ENCODE data around the gene PLXDC2. TPM values are rescaled to one million over a fixed set of nuclear protein-coding genes. Genes with fewer than 3 reads are reported as not detected.

The PLXDC2 gene
- total and polyA plus RNA-seq, 10 donors: 1.8 to 50.4 (median 29.7) TPM

- intact Hi-C loops (cut with DNase I; ENCODE audit: low total_unique reads): no loop called here
These were observed 451.5 kb downstream of the PLXDC2 start for GRCh38 chr10:20267734-20268133.

GRCh38 chr10:20271490-20271889 is 455.3 kb downstream of the PLXDC2 start:
- Histone ChIP-seq H3K36me3 (no peaks in the 10 kb centered on the region), H3K9me3 (no peaks in the 10 kb centered on the region), H3K27ac (no peak overlapping the region), H3K4me1 (no peaks in the 10 kb centered on the region), H3K4me3 (no peak overlapping the region), H3K27me3 (replicated peaks in 1 of 7) (no peaks in the 10 kb centered on the region)
- TF ChIP-seq POLR2AphosphoS5 (IDR thresholded peaks at IDR 0.05) (no peak), POLR2A (IDR thresholded peaks at IDR 0.05) (no peak), CTCF (IDR thresholded peaks at IDR 0.05 in 8 of 11, conservative IDR thresholded peaks at IDR 0.05 in 3 of 11) (no peak)
- no peak for DNase-seq
- WGBS, 5 donors: 76 to 90% (median 83%) methylated on average over 2 of the region's 2 CpGs
- intact Hi-C loops (cut with DNase I; ENCODE audit: low total_unique reads): no loop called here

More at GRCh38 chr10:20267734-20268133, 451.5 kb downstream of the PLXDC2 start:
- H3K9me3 ChIP-seq: peaks cover 0 to 5% (median 0%) of the 10 kb centered on the region in 8 donors
- TF ChIP-seq POLR2AphosphoS5 (IDR thresholded peaks at IDR 0.05) (no peak), CTCF (IDR thresholded peaks at IDR 0.05 in 8 of 11, conservative IDR thresholded peaks at IDR 0.05 in 3 of 11) (no peak), POLR2A (IDR thresholded peaks at IDR 0.05) (no peak)
- H3K27ac ChIP-seq: no peak overlapping the region
- no peaks in the 10 kb centered on the region for H3K27me3 ChIP-seq (replicated peaks in 1 of 7)
- no peaks in the 10 kb centered on the region for H3K4me1 ChIP-seq
- no peak overlapping the region for H3K4me3 ChIP-seq
- no peak for DNase-seq
- H3K36me3 ChIP-seq: no peaks in the 10 kb centered on the region

- no peak for DNase-seq
- H3K27me3 ChIP-seq (replicated peaks in 1 of 7): no peaks in the 10 kb centered on the region
- WGBS, 5 donors: 48 to 97% (median 68%) methylated on average over 2 of the region's 2 CpGs
These were observed 456.4 kb downstream of the PLXDC2 start for GRCh38 chr10:20272608-20273007.

GRCh38 chr10:20274571-20274970 is 458.3 kb downstream of the PLXDC2 start:
- no peaks in the 10 kb centered on the region for H3K4me1 ChIP-seq
- intact Hi-C loops (cut with DNase I; ENCODE audit: low total_unique reads): no loop called here
- TF ChIP-seq POLR2A (IDR thresholded peaks at IDR 0.05) (no peak), CTCF (IDR thresholded peaks at IDR 0.05 in 8 of 11, conservative IDR thresholded peaks at IDR 0.05 in 3 of 11) (no peak), POLR2AphosphoS5 (IDR thresholded peaks at IDR 0.05) (no peak)
- H3K36me3 ChIP-seq: peaks cover 0 to 1% (median 0%) of the 10 kb centered on the region in 6 donors
- no peak for DNase-seq
- 52 to 78% (median 64%) methylated on average over 3 of the region's 3 CpGs for WGBS, 5 donors
- no peaks in the 10 kb centered on the region for H3K27me3 ChIP-seq (replicated peaks in 1 of 7)
- no peak overlapping the region for H3K4me3 ChIP-seq
- no peaks in the 10 kb centered on the region for H3K9me3 ChIP-seq
- H3K27ac ChIP-seq: no peak overlapping the region

More at GRCh38 chr10:20272608-20273007, 456.4 kb downstream of the PLXDC2 start:
- no peaks in the 10 kb centered on the region for H3K4me1 ChIP-seq
- no peak for TF ChIP-seq POLR2AphosphoS5 (IDR thresholded peaks at IDR 0.05)
- no peak for TF ChIP-seq POLR2A (IDR thresholded peaks at IDR 0.05)
- no peak for TF ChIP-seq CTCF (IDR thresholded peaks at IDR 0.05 in 8 of 11, conservative IDR thresholded peaks at IDR 0.05 in 3 of 11)
- no peaks in the 10 kb centered on the region for H3K36me3 ChIP-seq
- intact Hi-C loops (cut with DNase I; ENCODE audit: low total_unique reads): no loop called here
- H3K9me3 ChIP-seq: no peaks in the 10 kb centered on the region
- no peak overlapping the region for H3K4me3 ChIP-seq
- no peak overlapping the region for H3K27ac ChIP-seq
